Upper lobe of left lung (tissue), 4 donors: ENCODE results near the gene ATP2A3.

Experiments
- POLR2A ChIP-seq, 4 donors: fragments of 450-650 bp; IDR thresholded peaks; one replicate each; pipeline ENCODE4 v1.5.1; 2016 to 2017; ENCODE audit warnings: antibody characterized with exemption in 4 of 4, mild to moderate bottlenecking in 2 of 4
- POLR2AphosphoS5 ChIP-seq, 2 donors: sonication (generic); formaldehyde crosslinking; IDR thresholded peaks; one replicate each; pipeline ENCODE4 v1.5.1; 2017; ENCODE audit warnings: antibody characterized with exemption in 2 of 2
- TF ChIP-seq, protein P1 (sequence below), 6 experiments: fragments of 450-650 bp in 4 of 6; fragments of 200-600 bp in 2 of 6; sonication (generic) in 2 of 6; IDR thresholded peaks; one replicate each; pipeline ENCODE4 v1.5.1; 2016 to 2019; ENCODE audit warnings: antibody characterized with exemption in 6 of 6

GRCh38 chr17:3923466-3924190 is 40.6 kb downstream of the ATP2A3 start:
- TF ChIP-seq POLR2AphosphoS5 (IDR thresholded peaks at IDR 0.05) (no peak), POLR2A (IDR thresholded peaks at IDR 0.05) (no peak)
- TF ChIP-seq, protein P1, sequence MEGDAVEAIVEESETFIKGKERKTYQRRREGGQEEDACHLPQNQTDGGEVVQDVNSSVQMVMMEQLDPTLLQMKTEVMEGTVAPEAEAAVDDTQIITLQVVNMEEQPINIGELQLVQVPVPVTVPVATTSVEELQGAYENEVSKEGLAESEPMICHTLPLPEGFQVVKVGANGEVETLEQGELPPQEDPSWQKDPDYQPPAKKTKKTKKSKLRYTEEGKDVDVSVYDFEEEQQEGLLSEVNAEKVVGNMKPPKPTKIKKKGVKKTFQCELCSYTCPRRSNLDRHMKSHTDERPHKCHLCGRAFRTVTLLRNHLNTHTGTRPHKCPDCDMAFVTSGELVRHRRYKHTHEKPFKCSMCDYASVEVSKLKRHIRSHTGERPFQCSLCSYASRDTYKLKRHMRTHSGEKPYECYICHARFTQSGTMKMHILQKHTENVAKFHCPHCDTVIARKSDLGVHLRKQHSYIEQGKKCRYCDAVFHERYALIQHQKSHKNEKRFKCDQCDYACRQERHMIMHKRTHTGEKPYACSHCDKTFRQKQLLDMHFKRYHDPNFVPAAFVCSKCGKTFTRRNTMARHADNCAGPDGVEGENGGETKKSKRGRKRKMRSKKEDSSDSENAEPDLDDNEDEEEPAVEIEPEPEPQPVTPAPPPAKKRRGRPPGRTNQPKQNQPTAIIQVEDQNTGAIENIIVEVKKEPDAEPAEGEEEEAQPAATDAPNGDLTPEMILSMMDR (IDR thresholded peaks at IDR 0.05): no peak
